H9 (cell line): ENCODE data around the gene ISG20L2. TPM values are rescaled to one million over a fixed set of nuclear protein-coding genes. Genes with fewer than 3 reads are reported as not detected.

Source experiments
- DNase-seq: peaks from one replicate; pipeline ENCODE4 v3.0.0-alpha.2; 2017
- H2AFZ ChIP-seq: one replicate; pipeline ENCODE4 v1.6.1; 2013; ENCODE audit warnings: mild to moderate bottlenecking, low read length, control low read depth, moderate library complexity
- H2AK5ac ChIP-seq: 2 replicates; pipeline ENCODE4 v1.6.1; 2013; ENCODE audit warnings: low read length, control low read depth, mixed read lengths; ENCODE audit not compliant: insufficient read length
- H2BK120ac ChIP-seq: one replicate; pipeline ENCODE4 v1.6.1; 2013; ENCODE audit warnings: low read depth, mild to moderate bottlenecking, low read length, control low read depth, inconsistent platforms; ENCODE audit not compliant: poor library complexity, severe bottlenecking
- H2BK12ac ChIP-seq: 2 replicates; pipeline ENCODE4 v1.6.1; 2013; ENCODE audit warnings: low read length, control low read depth, mixed read lengths, low read depth; ENCODE audit not compliant: insufficient read length
- H2BK15ac ChIP-seq: 2 replicates; pipeline ENCODE4 v1.6.1; 2013; ENCODE audit warnings: low read depth, low read length, control low read depth
- H2BK20ac ChIP-seq: one replicate; pipeline ENCODE4 v1.6.1; 2013; ENCODE audit warnings: low read depth, mild to moderate bottlenecking, low read length, control low read depth, inconsistent platforms; ENCODE audit not compliant: poor library complexity, severe bottlenecking
- H2BK5ac ChIP-seq: 2 replicates; pipeline ENCODE4 v1.6.1; 2013; ENCODE audit warnings: low read length, control low read depth, mixed read lengths; ENCODE audit not compliant: insufficient read length
- H3K14ac ChIP-seq: 2 replicates; pipeline ENCODE4 v1.6.1; 2013; ENCODE audit warnings: low read length, control low read depth; ENCODE audit not compliant: insufficient read depth
- H3K18ac ChIP-seq: 2 replicates; pipeline ENCODE4 v1.6.1; 2013; ENCODE audit warnings: low read depth, mild to moderate bottlenecking, mixed read lengths, low read length, control low read depth; ENCODE audit not compliant: insufficient read length
- H3K23ac ChIP-seq: 2 replicates; pipeline ENCODE4 v1.6.1; 2013; ENCODE audit warnings: low read length, control low read depth, mixed read lengths, low read depth; ENCODE audit not compliant: insufficient read length
- H3K23me2 ChIP-seq: 2 replicates; pipeline ENCODE4 v1.6.1; 2013; ENCODE audit warnings: low read depth, mild to moderate bottlenecking, mixed read lengths, low read length, control low read depth; ENCODE audit not compliant: insufficient read length, poor library complexity, severe bottlenecking
- H3K27ac ChIP-seq: 2 replicates; pipeline ENCODE4 v1.5.1; 2013; ENCODE audit warnings: low read length, control low read depth, mixed read lengths, low read depth; ENCODE audit not compliant: insufficient read length
- H3K27me3 ChIP-seq: 2 replicates; pipeline ENCODE4 v1.6.1; 2013; ENCODE audit warnings: low read length, control low read depth, inconsistent platforms; ENCODE audit not compliant: insufficient read depth
- H3K4ac ChIP-seq: 2 replicates; pipeline ENCODE4 v1.6.1; 2013; ENCODE audit warnings: low read depth, mild to moderate bottlenecking, control low read depth, inconsistent platforms, low read length, moderate library complexity
- H3K4me1 ChIP-seq: 2 replicates; pipeline ENCODE4 v1.6.1; 2013; ENCODE audit warnings: low read length, control low read depth, inconsistent platforms; ENCODE audit not compliant: insufficient read depth
- H3K4me2 ChIP-seq: 2 replicates; pipeline ENCODE4 v1.6.1; 2013; ENCODE audit warnings: low read length, control low read depth, mixed read lengths; ENCODE audit not compliant: insufficient read length, insufficient read depth
- H3K56ac ChIP-seq: 2 replicates; pipeline ENCODE4 v1.6.1; 2013; ENCODE audit warnings: low read depth, mild to moderate bottlenecking, mixed read lengths, low read length, control low read depth; ENCODE audit not compliant: insufficient read length
- H3K79me1 ChIP-seq: 2 replicates; pipeline ENCODE4 v1.6.1; 2013; ENCODE audit warnings: low read depth, mild to moderate bottlenecking, moderate library complexity, low read length, control low read depth, inconsistent platforms; ENCODE audit not compliant: insufficient read depth, poor library complexity, severe bottlenecking
- H3K79me2 ChIP-seq: 2 replicates; pipeline ENCODE4 v1.6.1; 2013; ENCODE audit warnings: low read length, control low read depth, inconsistent platforms; ENCODE audit not compliant: insufficient read depth
- H3K9ac ChIP-seq: 2 replicates; pipeline ENCODE4 v1.6.1; 2013; ENCODE audit warnings: low read length, control low read depth, mixed read lengths; ENCODE audit not compliant: insufficient read length; ENCODE audit errors: extremely low read depth
- H3K9me3 ChIP-seq: one replicate; pipeline ENCODE4 v1.6.1; 2013; ENCODE audit warnings: low read depth, low read length, inconsistent platforms; ENCODE audit not compliant: control insufficient read depth
- H3T11ph ChIP-seq: one replicate; pipeline ENCODE4 v1.6.1; 2013; ENCODE audit warnings: mild to moderate bottlenecking, low read length, control low read depth, inconsistent platforms
- H4K20me1 ChIP-seq: one replicate; pipeline ENCODE4 v1.6.1; 2013; ENCODE audit not compliant: control insufficient read depth, insufficient read length, insufficient read depth
- H4K5ac ChIP-seq: 2 replicates; pipeline ENCODE4 v1.6.1; 2013; ENCODE audit warnings: low read depth, mild to moderate bottlenecking, mixed read lengths, low read length, control low read depth; ENCODE audit not compliant: insufficient read length
- H4K8ac ChIP-seq: replicated peaks from 2 replicates; pipeline ENCODE4 v1.6.1; 2013; ENCODE audit warnings: low read length, control low read depth, mixed read lengths, low read depth; ENCODE audit not compliant: insufficient read length
- H4K91ac ChIP-seq: 2 replicates; pipeline ENCODE4 v1.6.1; 2013; ENCODE audit warnings: low read depth, mild to moderate bottlenecking, moderate library complexity, mixed read lengths, low read length, control low read depth; ENCODE audit not compliant: insufficient read length
- H3K27ac Mint-ChIP-seq, 3 experiments: 2 replicates in 2 of 3; 3 replicates in 1 of 3; pipeline ENCODE4 v1.8.0; 2020 to 2021; ENCODE audit warnings: mixed read lengths in 3 of 3, mild to moderate bottlenecking in 1 of 3, moderate library complexity in 1 of 3
- H3K27me3 Mint-ChIP-seq: 2 replicates; pipeline ENCODE4 v1.8.0; 2021; ENCODE audit warnings: low read depth, mild to moderate bottlenecking, moderate library complexity, mixed read lengths
- H3K36me3 Mint-ChIP-seq, 3 experiments: 2 replicates in 2 of 3; 3 replicates in 1 of 3; pipeline ENCODE4 v1.8.0; 2020 to 2021; ENCODE audit warnings: low read depth in 3 of 3, mixed read lengths in 3 of 3; ENCODE audit not compliant: insufficient read depth in 1 of 3
- H3K4me1 Mint-ChIP-seq, 2 experiments: 2 replicates each; pipeline ENCODE4 v1.8.0; 2020; ENCODE audit warnings: mixed read lengths in 2 of 2
- H3K4me3 Mint-ChIP-seq, 2 experiments: 2 replicates in 1 of 2; 3 replicates in 1 of 2; pipeline ENCODE4 v1.8.0; 2020 to 2021; ENCODE audit warnings: mild to moderate bottlenecking in 2 of 2, mixed read lengths in 2 of 2, moderate library complexity in 1 of 2
- H3K9me3 Mint-ChIP-seq, 2 experiments: 2 replicates in 1 of 2; 3 replicates in 1 of 2; pipeline ENCODE4 v1.8.0; 2020; ENCODE audit warnings: mild to moderate bottlenecking in 2 of 2, mixed read lengths in 2 of 2, moderate library complexity in 1 of 2
- CTCF ChIP-seq: fragments of 200-600 bp; sonication (generic); conservative IDR thresholded peaks from 3 replicates; pipeline ENCODE4 v1.8.0; 2021; ENCODE audit warnings: antibody characterized with exemption, mild to moderate bottlenecking
- WGBS: extraction: QIAGEN DNeasy Blood & Tissue Kit; methylation state at CpG from one replicate; pipeline ENCODE4 v1.1.7; 2013; ENCODE audit warnings: missing lambda C conversion rate, low lambda C conversion rate, mixed read lengths; ENCODE audit not compliant: insufficient read length; ENCODE audit errors: extremely low coverage; 5-methylcytosine and 5-hydroxymethylcytosine counted together
- total RNA-seq: library from RNA; stranded (reverse); gene quantifications from 2 replicates; pipeline ENCODE4 v1.2.1, GENCODE V29; 2021

The ISG20L2 gene
- total RNA-seq, 1 experiment from 2014 or later: 57.6 TPM

- H3K9ac ChIP-seq: peak overlapping the region; percentile 84
- no peaks in the 10 kb centered on the region for H3K27me3 ChIP-seq
- peaks cover 23% of the 10 kb centered on the region for H3K23me2 ChIP-seq
- peak overlapping the region; percentile 89 for H4K91ac ChIP-seq
- H3K4ac ChIP-seq: peak overlapping the region; percentile 77; the same call in 1 of the 2 replicates
- H4K20me1 ChIP-seq: no peaks in the 10 kb centered on the region
- H3K79me2 ChIP-seq: peaks cover 32% of the 10 kb centered on the region; the same call in 1 of the 2 replicates
- H3K36me3 Mint-ChIP-seq: peaks cover 33 to 46% (median 38%) of the 10 kb centered on the region in 3 experiments
- no peak overlapping the region for H2BK15ac ChIP-seq
- no peak overlapping the region for H3K23ac ChIP-seq
- H3K18ac ChIP-seq: peak overlapping the region; percentile 99
- H2BK12ac ChIP-seq: peak overlapping the region; percentile 53
- H3K4me1 ChIP-seq: peaks cover 26% of the 10 kb centered on the region
- H3K9me3 ChIP-seq: no peaks in the 10 kb centered on the region
- peak overlapping the region; percentile 99 to 100 (median 100) for H3K27ac Mint-ChIP-seq
- H3K4me2 ChIP-seq: peak overlapping the region; percentile 53
- peak overlapping the region; percentile 96 for H3K27ac ChIP-seq
- H2BK5ac ChIP-seq: peak overlapping the region; percentile 85
- peak overlapping the region; percentile 60 for H2AK5ac ChIP-seq
- no peak overlapping the region for H4K8ac ChIP-seq
- no CpG with 5 or more reads among the region's 29 CpGs for WGBS
- peak; percentile 94 for DNase-seq
- peak overlapping the region; percentile 99 for H3K14ac ChIP-seq
- no peaks in the 10 kb centered on the region for H3K79me1 ChIP-seq
- no peak overlapping the region for H2AFZ ChIP-seq
- H3K4me3 Mint-ChIP-seq: peak overlapping the region; percentile 82 to 91
- no peak overlapping the region for H2BK20ac ChIP-seq
- no peak overlapping the region for H3K56ac ChIP-seq
- H4K5ac ChIP-seq: peak overlapping the region; percentile 77
- no peaks in the 10 kb centered on the region for H3K27me3 Mint-ChIP-seq
- peaks cover 57 to 64% of the 10 kb centered on the region in 2 experiments for H3K4me1 Mint-ChIP-seq
- no peaks in the 10 kb centered on the region for H3K9me3 Mint-ChIP-seq
- H3T11ph ChIP-seq: peak overlapping the region; percentile 98
- peak; percentile 51; the same call in 2 of the 3 replicates for TF ChIP-seq CTCF
- H2BK120ac ChIP-seq: peak overlapping the region; percentile 97
Observed at GRCh38 chr1:156746728-156747631, 18.4 kb upstream of the ISG20L2 start.
